ENCODE measurements around the gene SYPL1.

The SYPL1 gene

GRCh38 chr7:106071356-106071998 lies 40.6 kb downstream of the SYPL1 start:
- Histone ChIP-seq H3K4me3 (ENCODE audit: low read depth, low read length) (no peak overlapping the region), H3K4me1 (ENCODE audit: control insufficient read depth, insufficient read depth, low read length) (peaks cover 22% of the 10 kb centered on the region), H3K9me3 (ENCODE audit: control insufficient read depth, insufficient read depth, low read depth, low read length) (no peaks in the 10 kb centered on the region), H3K27ac (ENCODE audit: extremely low read depth, low read depth, low read length) (peak overlapping the region; percentile 45; the same call in 1 of the 2 replicates), H3K36me3 (ENCODE audit: control insufficient read depth in 2 of 2, insufficient read depth in 1 of 2, low read length in 2 of 2) (no peaks in the 10 kb centered on the region)
- no peak for TF ChIP-seq ZNF544 (tag by site-specific recombination; IDR thresholded peaks at IDR 0.05)
- TF ChIP-seq ZNF423 (tag by site-specific recombination; IDR thresholded peaks at IDR 0.05): no peak
- no peak for TF ChIP-seq ZNF157 (tag by site-specific recombination; IDR thresholded peaks at IDR 0.05)
- TF ChIP-seq ZNF449 (tag by site-specific recombination; IDR thresholded peaks at IDR 0.05): no peak
- TF ChIP-seq ZNF623 (tag by site-specific recombination; IDR thresholded peaks at IDR 0.05): no peak
- TF ChIP-seq, protein P1, sequence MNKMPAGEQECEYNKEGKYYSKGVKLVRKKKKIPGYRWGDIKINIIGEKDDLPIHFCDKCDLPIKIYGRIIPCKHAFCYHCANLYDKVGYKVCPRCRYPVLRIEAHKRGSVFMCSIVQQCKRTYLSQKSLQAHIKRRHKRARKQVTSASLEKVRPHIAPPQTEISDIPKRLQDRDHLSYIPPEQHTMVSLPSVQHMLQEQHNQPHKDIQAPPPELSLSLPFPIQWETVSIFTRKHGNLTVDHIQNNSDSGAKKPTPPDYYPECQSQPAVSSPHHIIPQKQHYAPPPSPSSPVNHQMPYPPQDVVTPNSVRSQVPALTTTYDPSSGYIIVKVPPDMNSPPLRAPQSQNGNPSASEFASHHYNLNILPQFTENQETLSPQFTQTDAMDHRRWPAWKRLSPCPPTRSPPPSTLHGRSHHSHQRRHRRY (tag by site-specific recombination; IDR thresholded peaks at IDR 0.05): no peak
- no peak for TF ChIP-seq GLI2 (tag by site-specific recombination; IDR thresholded peaks at IDR 0.05; ENCODE audit: borderline replicate concordance, low read depth)
- TF ChIP-seq ZNF843 (tag by site-specific recombination; IDR thresholded peaks at IDR 0.05): no peak
- TF ChIP-seq, protein P2, sequence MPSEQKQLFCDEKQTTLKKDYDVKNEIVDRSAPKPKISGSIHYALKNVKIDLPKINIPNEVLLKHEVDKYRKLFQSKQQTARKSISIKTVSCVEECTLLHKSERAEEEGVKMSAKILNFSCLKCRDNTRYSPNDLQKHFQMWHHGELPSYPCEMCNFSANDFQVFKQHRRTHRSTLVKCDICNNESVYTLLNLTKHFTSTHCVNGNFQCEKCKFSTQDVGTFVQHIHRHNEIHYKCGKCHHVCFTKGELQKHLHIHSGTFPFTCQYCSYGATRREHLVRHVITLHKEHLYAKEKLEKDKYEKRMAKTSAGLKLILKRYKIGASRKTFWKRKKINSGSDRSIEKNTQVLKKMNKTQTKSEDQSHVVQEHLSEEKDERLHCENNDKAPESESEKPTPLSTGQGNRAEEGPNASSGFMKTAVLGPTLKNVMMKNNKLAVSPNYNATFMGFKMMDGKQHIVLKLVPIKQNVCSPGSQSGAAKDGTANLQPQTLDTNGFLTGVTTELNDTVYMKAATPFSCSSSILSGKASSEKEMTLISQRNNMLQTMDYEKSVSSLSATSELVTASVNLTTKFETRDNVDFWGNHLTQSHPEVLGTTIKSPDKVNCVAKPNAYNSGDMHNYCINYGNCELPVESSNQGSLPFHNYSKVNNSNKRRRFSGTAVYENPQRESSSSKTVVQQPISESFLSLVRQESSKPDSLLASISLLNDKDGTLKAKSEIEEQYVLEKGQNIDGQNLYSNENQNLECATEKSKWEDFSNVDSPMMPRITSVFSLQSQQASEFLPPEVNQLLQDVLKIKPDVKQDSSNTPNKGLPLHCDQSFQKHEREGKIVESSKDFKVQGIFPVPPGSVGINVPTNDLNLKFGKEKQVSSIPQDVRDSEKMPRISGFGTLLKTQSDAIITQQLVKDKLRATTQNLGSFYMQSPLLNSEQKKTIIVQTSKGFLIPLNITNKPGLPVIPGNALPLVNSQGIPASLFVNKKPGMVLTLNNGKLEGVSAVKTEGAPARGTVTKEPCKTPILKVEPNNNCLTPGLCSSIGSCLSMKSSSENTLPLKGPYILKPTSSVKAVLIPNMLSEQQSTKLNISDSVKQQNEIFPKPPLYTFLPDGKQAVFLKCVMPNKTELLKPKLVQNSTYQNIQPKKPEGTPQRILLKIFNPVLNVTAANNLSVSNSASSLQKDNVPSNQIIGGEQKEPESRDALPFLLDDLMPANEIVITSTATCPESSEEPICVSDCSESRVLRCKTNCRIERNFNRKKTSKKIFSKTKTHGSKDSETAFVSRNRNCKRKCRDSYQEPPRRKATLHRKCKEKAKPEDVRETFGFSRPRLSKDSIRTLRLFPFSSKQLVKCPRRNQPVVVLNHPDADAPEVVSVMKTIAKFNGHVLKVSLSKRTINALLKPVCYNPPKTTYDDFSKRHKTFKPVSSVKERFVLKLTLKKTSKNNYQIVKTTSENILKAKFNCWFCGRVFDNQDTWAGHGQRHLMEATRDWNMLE (tag by site-specific recombination; conservative IDR thresholded peaks at IDR 0.05; ENCODE audit: low read depth): no peak
- TF ChIP-seq ZNF202 (tag by site-specific recombination; IDR thresholded peaks at IDR 0.05; ENCODE audit: borderline replicate concordance): no peak
- TF ChIP-seq ZNF629 (tag by site-specific recombination; IDR thresholded peaks at IDR 0.05): no peak
- no peak for TF ChIP-seq ZNF521 (tag by site-specific recombination; IDR thresholded peaks at IDR 0.05)
- TF ChIP-seq ZNF777 (tag by site-specific recombination; IDR thresholded peaks at IDR 0.05; ENCODE audit: borderline replicate concordance): no peak
- TF ChIP-seq, protein P3, sequence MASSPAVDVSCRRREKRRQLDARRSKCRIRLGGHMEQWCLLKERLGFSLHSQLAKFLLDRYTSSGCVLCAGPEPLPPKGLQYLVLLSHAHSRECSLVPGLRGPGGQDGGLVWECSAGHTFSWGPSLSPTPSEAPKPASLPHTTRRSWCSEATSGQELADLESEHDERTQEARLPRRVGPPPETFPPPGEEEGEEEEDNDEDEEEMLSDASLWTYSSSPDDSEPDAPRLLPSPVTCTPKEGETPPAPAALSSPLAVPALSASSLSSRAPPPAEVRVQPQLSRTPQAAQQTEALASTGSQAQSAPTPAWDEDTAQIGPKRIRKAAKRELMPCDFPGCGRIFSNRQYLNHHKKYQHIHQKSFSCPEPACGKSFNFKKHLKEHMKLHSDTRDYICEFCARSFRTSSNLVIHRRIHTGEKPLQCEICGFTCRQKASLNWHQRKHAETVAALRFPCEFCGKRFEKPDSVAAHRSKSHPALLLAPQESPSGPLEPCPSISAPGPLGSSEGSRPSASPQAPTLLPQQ (tag by site-specific recombination; IDR thresholded peaks at IDR 0.05): no peak
- ChIA-PET POLR2A (interaction anchor here (0.5 to 3.1 kb wide), 2 partner anchors 17 to 40 kb away, joined by 4 to 12 read pairs; partner anchors contain the start of gene SYPL1), CTCF (interaction anchor here (0.6 to 4.4 kb wide), 5 partner anchors 29 to 105 kb away, joined by 3 to 21 read pairs (median 4); no protein-coding TSS in a partner anchor)

Data from HEK293 (cell line).